Measurements from ENCODE around the gene NSMF. TPM values are rescaled to one million over a fixed set of nuclear protein-coding genes. Genes with fewer than 3 reads are reported as not detected.

Gene NSMF
- total and polyA plus RNA-seq, 12 donors = 5.3 to 29.3 (median 10.9) TPM

GRCh38 chr9:137482094-137482781 is 23.1 kb upstream of the NSMF start:
- peaks cover 0 to 12% (median 0%) of the 10 kb centered on the region in 9 donors for H3K4me1 ChIP-seq
- ATAC-seq = peak in 7 of 8 donors; percentile 3 to 82 (median 58)
- H3K27me3 ChIP-seq = no peaks in the 10 kb centered on the region
- intact Hi-C loops (cut with DNase I) = no loop called here
- no peak for TF ChIP-seq CTCF (IDR thresholded peaks at IDR 0.05)
- no peaks in the 10 kb centered on the region for H3K9me3 ChIP-seq
- WGBS, 2 donors = 75 to 81% methylated on average over 26 of the region's 26 CpGs
- peak; percentile 24 to 33 for DNase-seq
- no peak overlapping the region for H3K4me3 ChIP-seq
- H3K27ac ChIP-seq = peak overlapping the region in 1 of 10 donors; percentile 38
- H3K36me3 ChIP-seq = peaks cover 0 to 14% (median 0%) of the 10 kb centered on the region in 9 donors

GRCh38 chr9:137480686-137481683 is 21.9 kb upstream of the NSMF start:
- Histone ChIP-seq H3K4me3 (no peak overlapping the region), H3K4me1 (peaks cover 0 to 12% (median 0%) of the 10 kb centered on the region in 9 donors), H3K36me3 (peaks cover 0 to 18% (median 0%) of the 10 kb centered on the region in 9 donors), H3K27me3 (no peaks in the 10 kb centered on the region), H3K9me3 (peaks cover 0 to 9% (median 0%) of the 10 kb centered on the region in 11 donors), H3K27ac (no peak overlapping the region)
- ATAC-seq (no peak), DNase-seq (no peak)
- TF ChIP-seq CTCF (IDR thresholded peaks at IDR 0.05) = no peak
- WGBS, 2 donors = 92% methylated on average over 38 of the region's 38 CpGs
- intact Hi-C loops (cut with DNase I) = no loop called here

GRCh38 chr9:137479892-137480685 is 21.0 kb upstream of the NSMF start:
- peaks cover 0 to 12% (median 0%) of the 10 kb centered on the region in 9 donors for H3K4me1 ChIP-seq
- ATAC-seq = no peak
- intact Hi-C loops (cut with DNase I) = no loop called here
- no peak overlapping the region for H3K27ac ChIP-seq
- H3K27me3 ChIP-seq = no peaks in the 10 kb centered on the region
- DNase-seq = no peak
- no peak overlapping the region for H3K4me3 ChIP-seq
- peaks cover 0 to 24% (median 0%) of the 10 kb centered on the region in 9 donors for H3K36me3 ChIP-seq
- H3K9me3 ChIP-seq = peaks cover 0 to 18% (median 6%) of the 10 kb centered on the region in 11 donors
- no peak for TF ChIP-seq CTCF (IDR thresholded peaks at IDR 0.05)
- 85 to 90% methylated on average over 32 of the region's 32 CpGs for WGBS, 2 donors
